Natural killer cell (primary cell): ENCODE data around the gene NRG3. TPM values are rescaled to one million over a fixed set of nuclear protein-coding genes. Genes with fewer than 3 reads are reported as not detected.

Source experiments
- ATAC-seq, 3 donors: fragments of 150-1000 bp in 2 of 3; fragments of 200-7000 bp in 1 of 3; cut with Tn5 transposase; 1 replicate in 1 of 3; 2 replicates in 2 of 3; pipeline ENCODE4 v1.10.0; 2021; ENCODE audit warnings: mild to moderate bottlenecking in 2 of 3, moderate library complexity in 2 of 3
- DNase-seq, 2 donors: peaks; one replicate each; pipeline versions ENCODE4 v3.0.0 to v3.0.0-alpha.2; 2013 to 2021; ENCODE audit warnings: mixed read lengths in 1 of 2
- H3K27ac ChIP-seq: one replicate; pipeline ENCODE4 v1.5.1; 2013; ENCODE audit warnings: mild to moderate bottlenecking, low read length
- H3K27me3 ChIP-seq: one replicate; pipeline ENCODE4 v1.6.1; 2013; ENCODE audit warnings: low read length; ENCODE audit not compliant: control insufficient read depth, insufficient read depth
- H3K36me3 ChIP-seq: one replicate; pipeline ENCODE4 v1.6.1; 2013; ENCODE audit warnings: low read length; ENCODE audit not compliant: control insufficient read depth, insufficient read depth
- H3K4me1 ChIP-seq: one replicate; pipeline ENCODE4 v1.6.1; 2013; ENCODE audit warnings: low read length; ENCODE audit not compliant: control insufficient read depth, insufficient read depth
- H3K4me3 ChIP-seq: one replicate; pipeline ENCODE4 v1.5.1; 2013; ENCODE audit warnings: low read length
- H3K9me3 ChIP-seq: one replicate; pipeline ENCODE4 v1.6.1; 2013; ENCODE audit warnings: low read length; ENCODE audit not compliant: control insufficient read depth, insufficient read depth
- H3K27ac Mint-ChIP-seq, 2 donors: one replicate each; pipeline ENCODE4 v1.8.0; 2022; ENCODE audit warnings: mild to moderate bottlenecking in 2 of 2, mixed read lengths in 2 of 2, moderate library complexity in 1 of 2
- H3K27me3 Mint-ChIP-seq, 2 donors: one replicate each; pipeline ENCODE4 v1.8.0; 2022; ENCODE audit warnings: low read depth in 2 of 2, mixed read lengths in 2 of 2
- H3K36me3 Mint-ChIP-seq: one replicate; pipeline ENCODE4 v1.8.0; 2022; ENCODE audit warnings: mixed read lengths
- H3K4me1 Mint-ChIP-seq, 2 donors: one replicate each; pipeline ENCODE4 v1.8.0; 2022; ENCODE audit warnings: mixed read lengths in 2 of 2
- H3K4me3 Mint-ChIP-seq: one replicate; pipeline ENCODE4 v1.8.0; 2022; ENCODE audit warnings: mild to moderate bottlenecking, moderate library complexity, mixed read lengths
- H3K9me3 Mint-ChIP-seq, 2 donors: one replicate each; pipeline ENCODE4 v1.8.0; 2022; ENCODE audit warnings: mixed read lengths in 2 of 2
- WGBS: methylation state at CpG from one replicate; pipeline ENCODE4 v1.1.7; 2013; ENCODE audit warnings: missing lambda C conversion rate; ENCODE audit not compliant: insufficient coverage; 5-methylcytosine and 5-hydroxymethylcytosine counted together
- intact Hi-C: fragments of 100-400 bp; cut with micrococcal nuclease; formaldehyde crosslinking; loops from one replicate; pipeline ENCODE4 v1.14.2; 2022
- total RNA-seq, 4 donors: library from RNA; stranded (reverse); fragments of 120-200 nt in 1 of 4; gene quantifications; one replicate each; pipeline versions ENCODE4 v1.2.3 to v1.2.4, GENCODE V29; 2013 to 2022
- TF ChIP-seq, protein P1 (sequence below): fragments of 200-600 bp; IDR thresholded peaks from one replicate; pipeline ENCODE4 v1.8.0; 2022; ENCODE audit warnings: antibody characterized with exemption

The NRG3 gene
- total RNA-seq, 3 donors from 2014 or later (not counting 1 experiment from before 2014, with no cell fraction given) = not detected

DNA sequence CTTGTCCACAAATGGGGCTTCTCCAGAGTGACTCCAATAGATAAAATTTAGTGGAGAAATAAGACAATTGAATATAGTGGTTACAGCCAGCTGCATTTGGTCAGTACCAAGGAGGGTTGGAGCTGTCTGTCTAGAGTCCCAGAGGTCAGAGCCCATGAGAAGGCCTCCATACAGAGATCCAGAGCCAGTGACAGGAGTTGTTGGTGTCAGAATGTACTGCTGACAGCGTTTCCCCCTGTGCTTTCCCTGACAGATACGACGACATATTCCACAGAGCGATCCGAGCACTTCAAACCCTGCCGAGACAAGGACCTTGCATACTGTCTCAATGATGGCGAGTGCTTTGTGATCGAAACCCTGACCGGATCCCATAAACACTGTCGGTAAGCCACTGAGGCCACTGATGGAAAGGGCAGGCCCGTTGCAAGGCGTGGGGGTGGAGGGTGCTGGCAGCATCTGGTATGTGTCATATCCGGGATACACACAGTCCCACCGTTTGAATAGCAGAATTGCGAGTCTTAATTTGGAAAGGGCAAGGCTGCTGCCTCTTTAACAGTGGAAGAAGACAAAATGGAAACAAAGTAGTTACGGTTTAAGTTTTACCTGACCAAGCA is 483.6 kb downstream of the NRG3 start:
- peaks cover 5 to 6% of the 10 kb centered on the region in 2 donors for H3K9me3 Mint-ChIP-seq
- Histone ChIP-seq H3K36me3 (no peaks in the 10 kb centered on the region), H3K4me3 (no peak overlapping the region), H3K9me3 (no peaks in the 10 kb centered on the region), H3K27me3 (no peaks in the 10 kb centered on the region), H3K4me1 (no peaks in the 10 kb centered on the region), H3K27ac (no peak overlapping the region)
- no peaks in the 10 kb centered on the region for H3K27me3 Mint-ChIP-seq
- H3K4me3 Mint-ChIP-seq = no peak overlapping the region
- ATAC-seq (no peak), DNase-seq (no peak)
- intact Hi-C loops = no loop called here
- no peaks in the 10 kb centered on the region for H3K4me1 Mint-ChIP-seq
- TF ChIP-seq, protein P1, sequence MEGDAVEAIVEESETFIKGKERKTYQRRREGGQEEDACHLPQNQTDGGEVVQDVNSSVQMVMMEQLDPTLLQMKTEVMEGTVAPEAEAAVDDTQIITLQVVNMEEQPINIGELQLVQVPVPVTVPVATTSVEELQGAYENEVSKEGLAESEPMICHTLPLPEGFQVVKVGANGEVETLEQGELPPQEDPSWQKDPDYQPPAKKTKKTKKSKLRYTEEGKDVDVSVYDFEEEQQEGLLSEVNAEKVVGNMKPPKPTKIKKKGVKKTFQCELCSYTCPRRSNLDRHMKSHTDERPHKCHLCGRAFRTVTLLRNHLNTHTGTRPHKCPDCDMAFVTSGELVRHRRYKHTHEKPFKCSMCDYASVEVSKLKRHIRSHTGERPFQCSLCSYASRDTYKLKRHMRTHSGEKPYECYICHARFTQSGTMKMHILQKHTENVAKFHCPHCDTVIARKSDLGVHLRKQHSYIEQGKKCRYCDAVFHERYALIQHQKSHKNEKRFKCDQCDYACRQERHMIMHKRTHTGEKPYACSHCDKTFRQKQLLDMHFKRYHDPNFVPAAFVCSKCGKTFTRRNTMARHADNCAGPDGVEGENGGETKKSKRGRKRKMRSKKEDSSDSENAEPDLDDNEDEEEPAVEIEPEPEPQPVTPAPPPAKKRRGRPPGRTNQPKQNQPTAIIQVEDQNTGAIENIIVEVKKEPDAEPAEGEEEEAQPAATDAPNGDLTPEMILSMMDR = no peak
- H3K36me3 Mint-ChIP-seq = no peaks in the 10 kb centered on the region
- H3K27ac Mint-ChIP-seq = no peak overlapping the region
- WGBS = 88% methylated on average over 15 of the region's 16 CpGs

DNA sequence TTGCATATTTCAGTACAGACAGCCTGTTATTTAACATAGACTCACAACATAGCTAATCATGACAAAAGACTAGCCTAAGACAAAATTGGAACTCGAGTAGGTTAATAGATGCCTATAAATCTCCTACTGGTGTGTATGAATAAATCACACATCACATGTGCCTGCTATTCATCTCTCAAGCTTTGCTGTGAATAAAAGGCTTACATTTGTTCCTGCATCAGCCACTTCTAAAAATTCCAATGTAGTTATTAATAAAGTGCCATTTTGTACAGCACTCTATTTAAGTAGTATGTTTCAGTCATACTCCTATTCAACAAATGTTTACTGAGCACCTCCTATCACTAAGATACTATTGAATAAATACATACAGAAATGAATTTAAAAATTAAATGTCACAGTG is 486.3 kb downstream of the NRG3 start:
- intact Hi-C loops = no loop called here
- no peak for ATAC-seq
- no peak overlapping the region for H3K4me3 ChIP-seq
- TF ChIP-seq, protein P1 = no peak
- no peaks in the 10 kb centered on the region for H3K4me1 ChIP-seq
- no peak overlapping the region for H3K27ac ChIP-seq
- H3K27me3 Mint-ChIP-seq = no peaks in the 10 kb centered on the region
- H3K4me3 Mint-ChIP-seq = no peak overlapping the region
- H3K27ac Mint-ChIP-seq = no peak overlapping the region
- H3K4me1 Mint-ChIP-seq = no peaks in the 10 kb centered on the region
- H3K36me3 Mint-ChIP-seq = no peaks in the 10 kb centered on the region
- H3K9me3 ChIP-seq = no peaks in the 10 kb centered on the region
- 80% methylated on average over 1 of the region's 1 CpG for WGBS
- H3K9me3 Mint-ChIP-seq = peaks cover 2 to 3% of the 10 kb centered on the region in 2 donors
- no peak for DNase-seq
- no peaks in the 10 kb centered on the region for H3K36me3 ChIP-seq
- no peaks in the 10 kb centered on the region for H3K27me3 ChIP-seq

DNA sequence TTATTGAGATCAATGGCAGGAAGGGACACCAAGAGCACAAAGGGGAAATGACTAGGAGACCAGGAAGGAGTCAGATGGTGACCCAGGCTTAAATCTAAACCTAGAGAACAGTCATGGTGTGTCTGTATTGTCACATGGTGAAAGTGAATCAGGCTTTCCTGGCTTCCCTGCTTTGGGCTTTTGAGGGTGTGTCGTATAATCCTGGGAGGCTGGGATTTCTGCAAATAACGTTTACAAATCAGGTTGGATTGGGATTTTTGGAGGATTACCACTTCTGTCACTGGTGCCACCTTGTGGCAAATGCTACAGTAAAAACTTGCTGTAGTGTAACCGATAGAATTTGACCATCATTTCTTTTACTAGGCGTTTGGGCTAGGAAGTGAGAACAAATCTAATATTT is 502.6 kb downstream of the NRG3 start:
- H3K36me3 Mint-ChIP-seq = no peaks in the 10 kb centered on the region
- ATAC-seq (no peak), DNase-seq (no peak)
- Histone ChIP-seq H3K36me3 (no peaks in the 10 kb centered on the region), H3K9me3 (peaks cover 7% of the 10 kb centered on the region), H3K4me3 (no peak overlapping the region), H3K27me3 (no peaks in the 10 kb centered on the region), H3K4me1 (no peaks in the 10 kb centered on the region), H3K27ac (no peak overlapping the region)
- TF ChIP-seq, protein P1 = no peak
- intact Hi-C loops = no loop called here
- H3K4me1 Mint-ChIP-seq = no peaks in the 10 kb centered on the region
- WGBS = 41% methylated on average over 4 of the region's 4 CpGs
- no peak overlapping the region for H3K4me3 Mint-ChIP-seq
- peaks cover 9 to 10% of the 10 kb centered on the region in 2 donors for H3K9me3 Mint-ChIP-seq
- no peak overlapping the region for H3K27ac Mint-ChIP-seq
- no peaks in the 10 kb centered on the region for H3K27me3 Mint-ChIP-seq

DNA sequence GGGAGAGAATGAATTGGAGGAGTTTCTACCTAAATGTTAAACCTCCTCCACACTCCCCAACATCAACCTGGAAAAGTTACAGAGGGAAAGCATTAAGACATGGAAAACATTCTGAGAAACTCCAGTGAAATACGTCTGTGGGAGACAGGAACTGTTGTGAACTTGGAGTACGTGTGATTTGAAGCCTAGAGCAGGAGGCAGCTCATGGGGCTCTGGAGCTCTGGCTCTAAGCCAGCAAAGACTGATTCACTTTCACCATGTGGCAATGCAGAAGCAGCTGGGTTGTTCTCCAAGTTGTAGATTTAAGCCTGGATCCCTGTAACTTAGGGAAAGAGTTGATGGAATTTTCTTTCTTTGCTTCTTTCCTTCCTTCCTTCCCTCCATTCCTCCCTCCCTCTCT is 503.2 kb downstream of the NRG3 start:
- no peak overlapping the region for H3K4me3 ChIP-seq
- TF ChIP-seq, protein P1 = no peak
- no peak overlapping the region for H3K27ac ChIP-seq
- intact Hi-C loops = no loop called here
- H3K27ac Mint-ChIP-seq = no peak overlapping the region
- no peaks in the 10 kb centered on the region for H3K4me1 Mint-ChIP-seq
- ATAC-seq (no peak), DNase-seq (no peak)
- H3K4me1 ChIP-seq = no peaks in the 10 kb centered on the region
- no peak overlapping the region for H3K4me3 Mint-ChIP-seq
- H3K9me3 Mint-ChIP-seq = peaks cover 9 to 10% of the 10 kb centered on the region in 2 donors
- H3K27me3 ChIP-seq = no peaks in the 10 kb centered on the region
- H3K36me3 Mint-ChIP-seq = no peaks in the 10 kb centered on the region
- 24% methylated on average over 2 of the region's 2 CpGs for WGBS
- peaks cover 7% of the 10 kb centered on the region for H3K9me3 ChIP-seq
- no peaks in the 10 kb centered on the region for H3K36me3 ChIP-seq
- H3K27me3 Mint-ChIP-seq = no peaks in the 10 kb centered on the region
